ENCODE data around the gene MYH6. TPM values are rescaled to one million over a fixed set of nuclear protein-coding genes. Genes with fewer than 3 reads are reported as not detected.

The MYH6 gene
- polyA plus RNA-seq, 5 donors = 0.03 to 0.18 TPM; not detected in 3

Other genes starting within 250 kb of the MYH6 start
- gene SLC7A8, start 224.6 kb downstream of the MYH6 start, polyA plus RNA-seq (ENCODE audit: insufficient read depth in 1 of 5, insufficient read length in 5 of 5, low replicate concordance in 1 of 5) = 100 to 1,000 TPM; 107 to 140 (median 126) TPM
- 1 to 10 TPM in 2 of 5 donors, under 1 TPM in 2, not detected in 1; 0.65 to 1.6 (median 1.1) TPM for gene RNF212B, start 170.3 kb downstream of the MYH6 start, polyA plus RNA-seq (ENCODE audit: insufficient read depth in 1 of 5, insufficient read length in 5 of 5, low replicate concordance in 1 of 5)
- 10 to 100 TPM; 15.2 to 19.3 (median 16.4) TPM for gene HOMEZ, start 122.1 kb downstream of the MYH6 start, polyA plus RNA-seq (ENCODE audit: insufficient read depth in 1 of 5, insufficient read length in 5 of 5, low replicate concordance in 1 of 5)
- 10 to 100 TPM; 18.4 to 24.7 (median 22.0) TPM for gene PPP1R3E, start 105.4 kb downstream of the MYH6 start, polyA plus RNA-seq (ENCODE audit: insufficient read depth in 1 of 5, insufficient read length in 5 of 5, low replicate concordance in 1 of 5)
- 10 to 100 TPM; 35.9 to 42.0 (median 37.3) TPM for gene BCL2L2, start 101.4 kb downstream of the MYH6 start, polyA plus RNA-seq (ENCODE audit: insufficient read depth in 1 of 5, insufficient read length in 5 of 5, low replicate concordance in 1 of 5)
- 100 to 1,000 TPM; 191 to 227 (median 216) TPM for gene PABPN1, start 86.8 kb downstream of the MYH6 start, polyA plus RNA-seq (ENCODE audit: insufficient read depth in 1 of 5, insufficient read length in 5 of 5, low replicate concordance in 1 of 5)
- 10 to 100 TPM; 26.1 to 41.7 (median 33.6) TPM for gene SLC22A17, start 55.4 kb downstream of the MYH6 start, polyA plus RNA-seq (ENCODE audit: insufficient read depth in 1 of 5, insufficient read length in 5 of 5, low replicate concordance in 1 of 5)
- gene EFS, start 43.1 kb downstream of the MYH6 start, polyA plus RNA-seq (ENCODE audit: insufficient read depth in 1 of 5, insufficient read length in 5 of 5, low replicate concordance in 1 of 5) = 10 to 100 TPM; 37.4 to 67.0 (median 49.9) TPM
- not detected for gene IL25, start 35.5 kb downstream of the MYH6 start, polyA plus RNA-seq (ENCODE audit: insufficient read depth in 1 of 5, insufficient read length in 5 of 5, low replicate concordance in 1 of 5)
- 1 to 10 TPM; 2.3 to 4.9 (median 3.9) TPM for gene CMTM5, start 31.2 kb downstream of the MYH6 start, polyA plus RNA-seq (ENCODE audit: insufficient read depth in 1 of 5, insufficient read length in 5 of 5, low replicate concordance in 1 of 5)
- gene MYH7, start 27.4 kb upstream of the MYH6 start, polyA plus RNA-seq (ENCODE audit: insufficient read depth in 1 of 5, insufficient read length in 5 of 5, low replicate concordance in 1 of 5) = 10 to 100 TPM in 1 of 5 donors, under 1 TPM in 4; 0.06 to 22.5 (median 0.27) TPM
- gene NGDN, start 61.4 kb upstream of the MYH6 start, polyA plus RNA-seq (ENCODE audit: insufficient read depth in 1 of 5, insufficient read length in 5 of 5, low replicate concordance in 1 of 5) = 10 to 100 TPM; 60.6 to 75.5 (median 64.0) TPM
- gene ZFHX2, start 143.5 kb upstream of the MYH6 start, polyA plus RNA-seq (ENCODE audit: insufficient read depth in 1 of 5, insufficient read length in 5 of 5, low replicate concordance in 1 of 5) = 1 to 10 TPM; 4.4 to 6.1 (median 5.0) TPM
- gene THTPA, start 148.0 kb upstream of the MYH6 start, polyA plus RNA-seq (ENCODE audit: insufficient read depth in 1 of 5, insufficient read length in 5 of 5, low replicate concordance in 1 of 5) = 10 to 100 TPM; 10.7 to 15.3 (median 12.1) TPM
- gene AP1G2, start 159.5 kb upstream of the MYH6 start, polyA plus RNA-seq (ENCODE audit: insufficient read depth in 1 of 5, insufficient read length in 5 of 5, low replicate concordance in 1 of 5) = 10 to 100 TPM; 62.8 to 94.1 (median 78.2) TPM
- gene JPH4, start 170.5 kb upstream of the MYH6 start, polyA plus RNA-seq (ENCODE audit: insufficient read depth in 1 of 5, insufficient read length in 5 of 5, low replicate concordance in 1 of 5) = 1 to 10 TPM in 2 of 5 donors, under 1 TPM in 3; 0.69 to 1.2 (median 0.99) TPM
- under 1 TPM; 0.21 to 0.47 (median 0.37) TPM for gene DHRS2, start 228.1 kb upstream of the MYH6 start, polyA plus RNA-seq (ENCODE audit: insufficient read depth in 1 of 5, insufficient read length in 5 of 5, low replicate concordance in 1 of 5)